Suprapubic skin (tissue), 4 donors: ENCODE data around the gene IRF8. TPM values are rescaled to one million over a fixed set of nuclear protein-coding genes. Genes with fewer than 3 reads are reported as not detected.
A peak's percentile ranks its signal among the peaks of the same experiment; 100 is the strongest.

Experiments used
- DNase-seq, 2 donors: peaks; one replicate each; pipeline ENCODE4 v3.0.0-alpha.2; 2019; ENCODE audit warnings: low spot score in 2 of 2
- H3K27ac ChIP-seq: fragments of 200-600 bp; sonication (generic); one replicate; pipeline ENCODE4 v1.5.1; 2019
- H3K27me3 ChIP-seq: fragments of 200-600 bp; sonication (generic); one replicate; pipeline ENCODE4 v1.5.1; 2019
- H3K36me3 ChIP-seq: fragments of 200-600 bp; sonication (generic); one replicate; pipeline ENCODE4 v1.5.1; 2019
- H3K4me1 ChIP-seq: fragments of 200-600 bp; sonication (generic); one replicate; pipeline ENCODE4 v1.5.1; 2019
- H3K4me3 ChIP-seq: fragments of 200-600 bp; sonication (generic); one replicate; pipeline ENCODE4 v1.5.1; 2019; ENCODE audit warnings: mild to moderate bottlenecking
- H3K9me3 ChIP-seq: fragments of 200-600 bp; sonication (generic); one replicate; pipeline ENCODE4 v1.5.1; 2019
- EP300 ChIP-seq: sonication (generic); formaldehyde crosslinking; IDR thresholded peaks from one replicate; pipeline ENCODE4 v1.6.1; 2017; ENCODE audit warnings: antibody characterized with exemption
- POLR2A ChIP-seq, 2 donors: fragments of 450-650 bp; IDR thresholded peaks; one replicate each; pipeline ENCODE4 v1.6.1; 2017; ENCODE audit warnings: antibody characterized with exemption in 2 of 2, mild to moderate bottlenecking in 2 of 2, moderate library complexity in 2 of 2
- POLR2AphosphoS5 ChIP-seq, 3 donors: sonication (generic); formaldehyde crosslinking; IDR thresholded peaks; one replicate each; pipeline ENCODE4 v1.6.1; 2017; ENCODE audit warnings: antibody characterized with exemption in 3 of 3
- WGBS: methylation state at CpG from one replicate; pipeline ENCODE4 v1.1.5; 2018; 5-methylcytosine and 5-hydroxymethylcytosine counted together
- total RNA-seq, 4 donors: library from RNA; depleted of rRNA; stranded (reverse); fragments of >200 nt; gene quantifications; one replicate each; pipeline ENCODE4 v1.1.0, GENCODE V29; 2016
- TF ChIP-seq, protein P1 (sequence below), 2 donors: fragments of 200-600 bp in 1 of 2; fragments of 450-650 bp in 1 of 2; sonication (generic) in 1 of 2; IDR thresholded peaks; one replicate each; pipeline ENCODE4 v1.5.1; 2016 to 2019; ENCODE audit warnings: antibody characterized with exemption in 2 of 2, mild to moderate bottlenecking in 1 of 2, moderate library complexity in 1 of 2

IRF8 gene
- total RNA-seq, 4 donors from 2014 or later, result 3.5 to 13.3 (median 5.7) TPM

DNA sequence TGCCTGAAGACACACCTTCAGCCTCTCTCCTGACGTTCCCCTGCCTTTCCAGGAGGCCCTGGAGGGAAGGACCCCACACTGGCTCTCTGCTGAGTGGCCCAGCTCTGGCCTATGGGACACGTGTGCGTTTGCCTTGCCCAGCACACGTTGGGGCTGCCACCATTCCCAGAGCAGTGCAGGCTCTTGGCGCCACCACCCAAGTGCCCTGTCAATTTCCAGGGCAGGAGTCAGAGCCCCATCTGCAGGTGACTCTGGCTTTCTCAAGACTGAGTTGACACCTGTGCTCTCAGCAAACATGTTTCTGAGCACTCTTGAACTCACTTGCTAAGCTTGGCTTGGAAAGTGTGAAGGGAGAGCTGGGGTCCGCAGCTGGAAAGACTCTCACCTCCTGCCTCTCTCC, 4.7 kb upstream of the IRF8 start:
- H3K27me3 ChIP-seq, result peaks cover 66% of the 10 kb centered on the region
- TF ChIP-seq EP300 (no peak), POLR2AphosphoS5 (IDR thresholded peaks at IDR 0.05) (no peak), POLR2A (IDR thresholded peaks at IDR 0.05) (no peak)
- TF ChIP-seq, protein P1, sequence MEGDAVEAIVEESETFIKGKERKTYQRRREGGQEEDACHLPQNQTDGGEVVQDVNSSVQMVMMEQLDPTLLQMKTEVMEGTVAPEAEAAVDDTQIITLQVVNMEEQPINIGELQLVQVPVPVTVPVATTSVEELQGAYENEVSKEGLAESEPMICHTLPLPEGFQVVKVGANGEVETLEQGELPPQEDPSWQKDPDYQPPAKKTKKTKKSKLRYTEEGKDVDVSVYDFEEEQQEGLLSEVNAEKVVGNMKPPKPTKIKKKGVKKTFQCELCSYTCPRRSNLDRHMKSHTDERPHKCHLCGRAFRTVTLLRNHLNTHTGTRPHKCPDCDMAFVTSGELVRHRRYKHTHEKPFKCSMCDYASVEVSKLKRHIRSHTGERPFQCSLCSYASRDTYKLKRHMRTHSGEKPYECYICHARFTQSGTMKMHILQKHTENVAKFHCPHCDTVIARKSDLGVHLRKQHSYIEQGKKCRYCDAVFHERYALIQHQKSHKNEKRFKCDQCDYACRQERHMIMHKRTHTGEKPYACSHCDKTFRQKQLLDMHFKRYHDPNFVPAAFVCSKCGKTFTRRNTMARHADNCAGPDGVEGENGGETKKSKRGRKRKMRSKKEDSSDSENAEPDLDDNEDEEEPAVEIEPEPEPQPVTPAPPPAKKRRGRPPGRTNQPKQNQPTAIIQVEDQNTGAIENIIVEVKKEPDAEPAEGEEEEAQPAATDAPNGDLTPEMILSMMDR (IDR thresholded peaks at IDR 0.05), result no peak
- no peak overlapping the region for H3K27ac ChIP-seq
- H3K36me3 ChIP-seq, result no peaks in the 10 kb centered on the region
- H3K9me3 ChIP-seq, result no peaks in the 10 kb centered on the region
- H3K4me3 ChIP-seq, result no peak overlapping the region
- H3K4me1 ChIP-seq, result peaks cover 11% of the 10 kb centered on the region
- WGBS, result 66% methylated on average over 3 of the region's 6 CpGs
- DNase-seq, result no peak

DNA sequence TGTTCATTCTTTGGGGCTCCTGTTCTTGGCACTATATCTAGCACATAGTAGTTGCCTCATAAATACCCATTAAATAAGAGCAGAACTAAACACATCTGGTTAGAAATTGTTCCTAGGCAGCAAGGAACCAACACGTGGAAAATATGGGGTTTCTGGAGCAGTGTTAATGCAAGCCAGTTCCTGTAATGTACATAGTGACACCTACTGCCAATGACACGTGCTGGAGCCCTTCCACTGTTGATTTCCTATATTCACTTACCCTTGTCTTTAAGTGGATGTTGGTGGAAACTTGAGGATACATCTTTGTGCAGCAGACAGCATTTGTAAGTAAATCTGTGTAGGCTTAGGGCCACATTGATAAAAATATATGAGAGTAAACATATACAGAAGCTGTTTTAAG, 1.6 kb upstream of the IRF8 start:
- H3K36me3 ChIP-seq, result no peaks in the 10 kb centered on the region
- no peak for DNase-seq
- WGBS, result 35% methylated on average over 2 of the region's 2 CpGs
- H3K27me3 ChIP-seq, result peaks cover 84% of the 10 kb centered on the region
- no peak overlapping the region for H3K4me3 ChIP-seq
- no peaks in the 10 kb centered on the region for H3K9me3 ChIP-seq
- H3K27ac ChIP-seq, result no peak overlapping the region
- peaks cover 13% of the 10 kb centered on the region for H3K4me1 ChIP-seq
- no peak for TF ChIP-seq POLR2A (IDR thresholded peaks at IDR 0.05)
- TF ChIP-seq POLR2AphosphoS5 (IDR thresholded peaks at IDR 0.05), result no peak
- TF ChIP-seq, protein P1 (IDR thresholded peaks at IDR 0.05), result no peak
- TF ChIP-seq EP300, result no peak

DNA sequence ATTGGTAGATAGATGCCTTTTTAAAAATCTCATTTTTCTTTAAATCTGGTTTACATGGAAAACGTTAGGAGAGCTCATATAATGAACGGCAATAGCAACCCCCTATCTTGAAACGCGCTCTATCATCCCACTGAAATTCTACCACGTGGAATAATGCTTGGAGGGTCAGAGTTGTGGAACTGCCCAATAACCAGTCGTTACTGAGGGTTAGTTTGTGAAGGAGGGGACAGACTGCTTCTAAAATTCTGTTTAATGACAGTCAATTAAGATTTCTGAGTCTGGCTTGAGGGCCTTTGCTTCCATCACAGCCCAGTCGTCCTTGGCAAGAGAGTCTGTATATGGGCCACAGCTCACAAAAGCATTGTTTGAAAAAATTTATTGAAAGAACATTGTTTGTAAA, 482 bp downstream of the IRF8 start:
- no peak for TF ChIP-seq POLR2AphosphoS5 (IDR thresholded peaks at IDR 0.05)
- TF ChIP-seq, protein P1 (IDR thresholded peaks at IDR 0.05), result no peak
- no peak for TF ChIP-seq EP300
- WGBS, result 47% methylated on average over 7 of the region's 7 CpGs
- peak overlapping the region; percentile 54 for H3K4me3 ChIP-seq
- no peak for DNase-seq
- H3K36me3 ChIP-seq, result no peaks in the 10 kb centered on the region
- peaks cover 13% of the 10 kb centered on the region for H3K4me1 ChIP-seq
- H3K9me3 ChIP-seq, result no peaks in the 10 kb centered on the region
- H3K27ac ChIP-seq, result peak overlapping the region; percentile 36
- peaks cover 90% of the 10 kb centered on the region for H3K27me3 ChIP-seq

DNA sequence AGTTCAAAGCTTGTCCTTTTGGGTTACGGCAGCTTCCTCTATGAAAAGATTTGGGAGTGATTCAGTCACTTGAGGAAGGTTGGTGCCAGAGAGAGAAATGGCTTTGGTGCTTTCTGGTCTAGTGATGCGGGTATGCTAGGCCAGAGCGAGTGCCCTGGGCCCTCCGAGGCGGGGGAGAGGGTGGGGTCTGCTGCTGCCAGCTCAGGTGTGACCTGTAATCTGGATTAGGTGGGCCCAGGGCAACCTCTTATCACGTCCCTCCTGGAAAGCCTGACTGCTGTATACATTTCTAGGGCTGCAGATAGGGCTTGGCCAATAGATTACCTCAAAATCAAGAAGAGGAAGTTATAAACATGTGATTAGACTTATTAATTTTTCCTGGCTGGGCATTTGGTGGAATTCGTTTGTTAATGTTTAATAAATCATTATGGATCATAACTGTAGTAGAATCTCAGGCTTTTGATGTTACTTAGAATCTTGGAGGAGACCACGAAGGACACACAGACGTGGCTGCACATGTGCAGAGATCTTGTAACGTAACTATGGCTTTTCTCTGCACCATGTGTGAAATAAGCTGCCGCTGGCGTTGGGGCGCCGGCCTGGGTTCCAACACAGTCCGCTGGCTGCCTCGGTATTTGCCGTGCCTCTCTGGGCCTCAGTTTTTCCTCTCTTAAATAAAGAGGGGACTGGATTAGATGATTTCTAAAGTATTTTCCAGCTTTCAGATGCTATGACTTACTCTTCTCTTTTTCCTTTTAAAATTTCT, 1.2 kb downstream of the IRF8 start:
- Histone ChIP-seq H3K4me3 (peak overlapping the region; percentile 54), H3K9me3 (no peaks in the 10 kb centered on the region), H3K27me3 (peaks cover 88% of the 10 kb centered on the region), H3K4me1 (peaks cover 13% of the 10 kb centered on the region), H3K36me3 (no peaks in the 10 kb centered on the region), H3K27ac (no peak overlapping the region)
- DNase-seq, result no peak
- TF ChIP-seq, protein P1 (IDR thresholded peaks at IDR 0.05), result no peak
- TF ChIP-seq POLR2A (IDR thresholded peaks at IDR 0.05) (no peak), EP300 (no peak), POLR2AphosphoS5 (IDR thresholded peaks at IDR 0.05) (no peak)
- 85% methylated on average over 17 of the region's 17 CpGs for WGBS

DNA sequence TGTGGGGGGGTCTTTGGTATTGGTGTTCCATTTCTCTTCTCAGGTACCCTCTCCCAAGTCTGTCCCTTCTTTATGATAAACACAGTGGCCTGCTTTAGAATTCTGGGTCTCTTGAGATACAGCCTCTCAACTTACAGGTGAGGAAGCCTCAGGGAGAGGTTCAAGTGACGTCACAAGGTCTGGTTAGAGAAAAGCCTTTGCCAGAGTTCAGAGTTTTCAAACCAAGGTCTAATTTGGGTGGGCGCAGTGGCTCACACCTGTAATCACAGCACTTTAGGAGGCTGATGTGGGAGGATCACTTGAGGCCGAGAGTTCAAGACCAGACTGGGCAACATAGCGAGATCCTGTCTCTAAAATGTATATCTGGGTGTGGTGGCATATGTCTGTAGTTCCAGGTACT, 2.1 kb downstream of the IRF8 start:
- H3K4me3 ChIP-seq, result no peak overlapping the region
- peaks cover 13% of the 10 kb centered on the region for H3K4me1 ChIP-seq
- DNase-seq, result no peak
- H3K27ac ChIP-seq, result no peak overlapping the region
- TF ChIP-seq EP300 (no peak), POLR2AphosphoS5 (IDR thresholded peaks at IDR 0.05) (no peak), POLR2A (IDR thresholded peaks at IDR 0.05) (no peak)
- TF ChIP-seq, protein P1 (IDR thresholded peaks at IDR 0.05), result no peak
- WGBS, result 91% methylated on average over 4 of the region's 4 CpGs
- no peaks in the 10 kb centered on the region for H3K9me3 ChIP-seq
- H3K36me3 ChIP-seq, result no peaks in the 10 kb centered on the region
- peaks cover 83% of the 10 kb centered on the region for H3K27me3 ChIP-seq
